Measurements from ENCODE around the gene ZC4H2. TPM values are rescaled to one million over a fixed set of nuclear protein-coding genes. Genes with fewer than 3 reads are reported as not detected.
"Not testable (repeated sequence)": the region's sequence is repeated elsewhere in the genome, so short reads cannot be mapped to it uniquely, and the experiment has no call there.

The ZC4H2 gene
- total and polyA plus RNA-seq, 4 donors, result 5.4 to 10.4 (median 8.4) TPM

DNA sequence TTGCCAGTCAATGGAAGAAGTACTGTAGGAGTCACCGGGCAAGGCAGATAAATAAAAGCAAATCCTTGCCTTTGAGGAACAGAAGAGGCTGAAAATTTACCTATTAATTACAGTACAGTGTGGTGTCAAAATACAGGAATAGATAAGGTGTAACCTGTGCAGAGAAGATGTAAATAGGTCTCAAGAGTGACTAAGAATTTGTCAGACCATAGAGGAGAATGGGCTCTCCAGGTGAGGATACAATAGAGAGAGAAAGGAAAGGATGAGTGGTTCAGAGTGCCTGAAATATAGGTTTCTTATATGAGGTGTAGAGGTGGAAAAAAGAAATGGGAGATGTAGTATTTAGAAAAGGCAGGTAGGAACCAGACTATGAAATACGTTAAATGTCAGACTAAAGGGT lies 801 bp upstream of the ZC4H2 start:
- no peaks in the 10 kb centered on the region for H3K4me1 ChIP-seq (ENCODE audit: control insufficient read depth in 1 of 2, insufficient read depth in 2 of 2, low read length in 2 of 2)
- H3K9me3 ChIP-seq (ENCODE audit: control insufficient read depth, low read length), result no peaks in the 10 kb centered on the region
- no peaks in the 10 kb centered on the region for H3K36me3 ChIP-seq (ENCODE audit: control insufficient read depth in 1 of 2, insufficient read depth in 2 of 2, low read length in 1 of 2)
- no peak overlapping the region for H3K27ac ChIP-seq (ENCODE audit: low read depth in 1 of 2, low read length in 2 of 2)
- H3K4me3 ChIP-seq (ENCODE audit: low read length in 2 of 2), result no peak overlapping the region
- WGBS, 2 donors, result 66 to 68% methylated on average over 2 of the region's 2 CpGs
- ATAC-seq (ENCODE audit: low FRiP score), result no peak
- no peaks in the 10 kb centered on the region for H3K27me3 ChIP-seq (ENCODE audit: control insufficient read depth in 1 of 2, insufficient read depth in 2 of 2, low read length in 1 of 2)
- no peak for DNase-seq
- intact Hi-C loops (cut with DNase I), result loop anchor here in 1 of 2 donors (5.0 kb wide), 1 partner anchor 55 kb away; the partner anchor contains the start of gene ZC3H12B

DNA sequence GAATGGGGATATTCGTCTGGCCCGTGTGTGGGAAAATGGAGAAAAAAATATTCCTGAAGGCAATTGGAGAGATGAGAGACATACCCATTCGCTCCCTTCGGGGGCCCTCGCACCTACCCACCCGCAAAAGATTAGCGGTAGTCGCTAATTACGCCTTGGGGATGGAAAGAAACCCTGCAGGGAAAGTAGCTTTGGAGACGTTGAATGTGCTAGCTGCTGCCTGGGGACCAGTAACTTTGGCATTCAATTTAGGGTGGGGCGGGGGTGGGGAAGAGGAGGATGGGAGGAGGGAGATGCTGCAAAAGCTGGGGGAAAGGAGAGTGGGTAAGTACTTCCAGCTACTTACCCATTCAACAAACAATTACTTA lies 407 bp upstream of the ZC4H2 start:
- H3K9me3 ChIP-seq (ENCODE audit: control insufficient read depth, low read length), result no peaks in the 10 kb centered on the region
- H3K36me3 ChIP-seq (ENCODE audit: control insufficient read depth in 1 of 2, insufficient read depth in 2 of 2, low read length in 1 of 2), result no peaks in the 10 kb centered on the region
- no peak overlapping the region for H3K27ac ChIP-seq (ENCODE audit: low read depth in 1 of 2, low read length in 2 of 2)
- H3K4me3 ChIP-seq (ENCODE audit: low read length in 2 of 2), result peak overlapping the region in 1 of 2 donors; percentile 86
- H3K4me1 ChIP-seq (ENCODE audit: control insufficient read depth in 1 of 2, insufficient read depth in 2 of 2, low read length in 2 of 2), result no peaks in the 10 kb centered on the region
- WGBS, 2 donors, result 3 to 22% methylated on average over 11 of the region's 11 CpGs
- no peaks in the 10 kb centered on the region for H3K27me3 ChIP-seq (ENCODE audit: control insufficient read depth in 1 of 2, insufficient read depth in 2 of 2, low read length in 1 of 2)
- ATAC-seq (ENCODE audit: low FRiP score) (no peak), DNase-seq (no peak)
- intact Hi-C loops (cut with DNase I), result loop anchor here in 1 of 2 donors (5.0 kb wide), 1 partner anchor 56 kb away; the partner anchor contains the start of gene ZC3H12B

DNA sequence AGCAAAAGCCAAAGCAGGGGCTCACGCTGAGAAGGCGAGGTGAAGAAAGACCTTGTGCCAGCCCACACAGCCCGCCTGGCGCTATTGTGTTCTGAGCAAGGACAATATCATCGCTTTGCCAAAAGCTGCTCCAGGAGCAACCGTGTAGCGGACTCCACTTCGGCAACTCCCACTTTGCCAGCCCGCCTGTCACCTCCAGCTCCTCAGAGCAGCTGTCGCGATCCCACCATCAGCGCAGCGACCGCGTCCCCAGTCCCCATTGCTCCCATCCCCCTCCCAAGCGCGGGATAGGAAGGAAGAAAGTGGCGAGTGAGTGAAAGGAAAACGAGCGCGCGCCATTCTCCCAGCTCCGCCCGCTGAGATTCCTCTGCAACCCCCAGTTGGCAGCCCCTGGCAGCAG lies 759 bp downstream of the ZC4H2 start:
- Histone ChIP-seq H3K36me3 (ENCODE audit: control insufficient read depth in 1 of 2, insufficient read depth in 2 of 2, low read length in 1 of 2) (no peaks in the 10 kb centered on the region), H3K4me3 (ENCODE audit: low read length in 2 of 2) (peak overlapping the region; percentile 82 to 86), H3K27ac (ENCODE audit: low read depth in 1 of 2, low read length in 2 of 2) (no peak overlapping the region), H3K27me3 (ENCODE audit: control insufficient read depth in 1 of 2, insufficient read depth in 2 of 2, low read length in 1 of 2) (no peaks in the 10 kb centered on the region), H3K9me3 (ENCODE audit: control insufficient read depth, low read length) (no peaks in the 10 kb centered on the region), H3K4me1 (ENCODE audit: control insufficient read depth in 1 of 2, insufficient read depth in 2 of 2, low read length in 2 of 2) (no peaks in the 10 kb centered on the region)
- intact Hi-C loops (cut with DNase I), result loop anchor here in 1 of 2 donors (5.0 kb wide), 1 partner anchor 57 kb away; the partner anchor contains the start of gene ZC3H12B
- DNase-seq, result peak; percentile 44 to 76
- WGBS, 2 donors, result 0 to 22% methylated on average over 24 of the region's 24 CpGs
- peak; percentile 43 for ATAC-seq (ENCODE audit: low FRiP score)

DNA sequence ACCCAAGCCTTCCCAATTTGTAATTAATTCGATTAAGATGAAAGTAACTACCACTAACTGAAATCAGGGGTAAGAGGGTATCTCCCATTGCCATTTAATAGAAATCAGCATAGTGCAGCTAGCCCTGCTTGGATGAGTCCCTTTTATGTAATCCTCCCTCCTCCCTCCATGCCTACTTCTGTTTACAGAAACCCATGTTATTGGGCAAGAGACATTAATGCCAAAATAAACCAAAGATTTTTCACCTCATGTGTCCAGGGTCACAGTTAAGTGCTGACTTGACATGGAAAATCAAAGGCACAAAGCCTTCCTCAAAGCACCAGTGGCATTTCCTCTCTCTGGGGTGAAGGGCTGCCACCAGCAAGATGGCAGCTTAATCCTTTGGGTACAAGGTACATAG lies 50.8 kb downstream of the ZC4H2 start:
- Histone ChIP-seq H3K4me1 (ENCODE audit: control insufficient read depth in 1 of 2, insufficient read depth in 2 of 2, low read length in 2 of 2) (no peaks in the 10 kb centered on the region), H3K27ac (ENCODE audit: low read depth in 1 of 2, low read length in 2 of 2) (no peak overlapping the region), H3K4me3 (ENCODE audit: low read length in 2 of 2) (no peak overlapping the region), H3K36me3 (ENCODE audit: control insufficient read depth in 1 of 2, insufficient read depth in 2 of 2, low read length in 1 of 2) (peaks cover 0 to 4% of the 10 kb centered on the region in 2 donors), H3K9me3 (ENCODE audit: control insufficient read depth, low read length) (peaks cover 2% of the 10 kb centered on the region), H3K27me3 (ENCODE audit: control insufficient read depth in 1 of 2, insufficient read depth in 2 of 2, low read length in 1 of 2) (no peaks in the 10 kb centered on the region)
- whole genome bisulfite sequencing, 2 donors, result 56 to 94% methylated on average over 1 of the region's 1 CpG
- DNase-seq, result no peak
- no peak for ATAC-seq (ENCODE audit: low FRiP score)
- intact Hi-C loops (cut with DNase I), result no loop called here

DNA sequence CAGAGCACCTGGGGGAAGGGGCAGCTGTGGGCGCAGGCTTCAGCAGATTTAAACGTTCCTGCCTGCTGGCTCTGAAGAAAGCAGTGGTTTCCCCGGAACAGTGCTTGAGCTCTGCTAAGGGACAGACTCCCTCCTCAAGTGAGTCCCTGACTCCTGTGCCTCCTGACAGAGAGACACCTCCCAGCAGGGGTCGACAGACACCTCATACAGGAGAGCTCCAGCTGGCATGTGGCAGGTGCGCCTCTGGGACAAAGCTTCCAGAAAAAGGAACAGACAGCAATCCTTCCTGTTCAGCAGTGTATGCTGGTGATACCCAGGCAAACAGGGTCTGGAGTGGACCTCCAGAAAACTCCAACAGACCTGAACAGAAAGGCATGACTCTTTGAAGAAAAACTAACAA lies 68.1 kb downstream of the ZC4H2 start:
- no peak overlapping the region for H3K4me3 ChIP-seq (ENCODE audit: low read length in 2 of 2)
- WGBS, 2 donors, result 75 to 91% methylated on average over 5 of the region's 5 CpGs
- no peak overlapping the region for H3K27ac ChIP-seq (ENCODE audit: low read depth in 1 of 2, low read length in 2 of 2)
- H3K4me1 ChIP-seq (ENCODE audit: control insufficient read depth in 1 of 2, insufficient read depth in 2 of 2, low read length in 2 of 2), result no peaks in the 10 kb centered on the region
- DNase-seq, result no peak
- H3K36me3 ChIP-seq (ENCODE audit: control insufficient read depth in 1 of 2, insufficient read depth in 2 of 2, low read length in 1 of 2), result no peaks in the 10 kb centered on the region
- no peak for ATAC-seq (ENCODE audit: low FRiP score)
- no peaks in the 10 kb centered on the region for H3K27me3 ChIP-seq (ENCODE audit: control insufficient read depth in 1 of 2, insufficient read depth in 2 of 2, low read length in 1 of 2)
- intact Hi-C loops (cut with DNase I), result no loop called here
- H3K9me3 ChIP-seq (ENCODE audit: control insufficient read depth, low read length), result no peaks in the 10 kb centered on the region

DNA sequence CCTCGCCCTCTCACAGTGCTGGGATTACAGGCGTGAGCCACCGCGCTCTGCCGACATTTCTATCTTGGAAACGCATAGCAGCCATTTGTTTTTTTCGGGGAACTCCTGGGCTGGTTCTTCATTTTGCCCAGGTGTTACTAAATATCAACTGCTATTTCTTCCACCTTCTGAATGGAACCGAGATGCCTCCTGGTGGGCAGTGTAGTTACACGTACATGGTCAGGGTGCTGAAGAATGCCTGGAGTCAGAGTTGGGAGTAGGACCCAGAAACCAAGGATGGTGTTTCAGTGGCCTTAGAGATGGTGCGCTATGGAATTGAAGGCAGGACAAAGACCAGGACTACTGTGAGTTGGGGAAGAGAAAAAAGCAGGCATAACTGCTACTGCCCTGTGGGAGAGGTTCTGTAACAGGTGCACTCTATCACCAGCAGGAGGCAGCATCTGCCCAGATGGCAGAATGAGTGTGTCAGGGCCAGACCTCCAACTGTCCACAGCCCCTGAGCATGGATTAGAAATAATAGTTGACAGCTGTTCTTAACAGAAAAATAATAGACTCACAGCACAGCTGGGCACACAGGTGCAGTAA lies 81.7 kb downstream of the ZC4H2 start:
- Histone ChIP-seq H3K27me3 (ENCODE audit: control insufficient read depth in 1 of 2, insufficient read depth in 2 of 2, low read length in 1 of 2) (no peaks in the 10 kb centered on the region), H3K36me3 (ENCODE audit: control insufficient read depth in 1 of 2, insufficient read depth in 2 of 2, low read length in 1 of 2) (no peaks in the 10 kb centered on the region), H3K4me1 (ENCODE audit: control insufficient read depth in 1 of 2, insufficient read depth in 2 of 2, low read length in 2 of 2) (no peaks in the 10 kb centered on the region), H3K4me3 (ENCODE audit: low read length in 2 of 2) (no peak overlapping the region), H3K9me3 (ENCODE audit: control insufficient read depth, low read length) (peaks cover 2% of the 10 kb centered on the region), H3K27ac (ENCODE audit: low read depth in 1 of 2, low read length in 2 of 2) (no peak overlapping the region)
- intact Hi-C loops (cut with DNase I), result loop anchor here in 1 of 2 donors (10.0 kb wide), 1 partner anchor 60 kb away; no protein-coding TSS in a partner anchor
- DNase-seq, result no peak
- WGBS, 2 donors, result 73 to 78% methylated on average over 10 of the region's 10 CpGs
- ATAC-seq (ENCODE audit: low FRiP score), result no peak

DNA sequence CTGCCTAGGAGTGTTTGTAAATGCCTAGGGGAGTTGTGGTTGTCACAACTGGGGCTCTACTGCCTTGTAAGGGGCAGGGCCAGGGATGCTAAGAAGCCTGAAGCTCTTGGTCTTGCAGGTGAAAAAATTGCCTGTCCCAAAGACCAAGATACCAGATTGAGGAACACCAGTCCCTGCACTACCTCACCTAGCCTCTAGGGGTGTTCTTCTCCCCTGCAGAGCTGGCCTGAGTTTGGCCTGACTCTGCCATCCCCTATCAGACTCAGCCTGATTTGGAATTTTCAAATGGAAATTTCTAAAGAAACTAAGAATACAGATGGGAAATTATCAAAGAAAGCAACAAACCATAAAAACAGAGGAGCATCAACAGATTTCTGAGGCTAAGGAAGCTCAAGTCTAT lies 90.4 kb downstream of the ZC4H2 start:
- no peak overlapping the region for H3K4me3 ChIP-seq (ENCODE audit: low read length in 2 of 2)
- no peak for ATAC-seq (ENCODE audit: low FRiP score)
- H3K9me3 ChIP-seq (ENCODE audit: control insufficient read depth, low read length), result no peaks in the 10 kb centered on the region
- H3K4me1 ChIP-seq (ENCODE audit: control insufficient read depth in 1 of 2, insufficient read depth in 2 of 2, low read length in 2 of 2), result no peaks in the 10 kb centered on the region
- intact Hi-C loops (cut with DNase I), result no loop called here
- no peaks in the 10 kb centered on the region for H3K27me3 ChIP-seq (ENCODE audit: control insufficient read depth in 1 of 2, insufficient read depth in 2 of 2, low read length in 1 of 2)
- no peaks in the 10 kb centered on the region for H3K36me3 ChIP-seq (ENCODE audit: control insufficient read depth in 1 of 2, insufficient read depth in 2 of 2, low read length in 1 of 2)
- DNase-seq, result no peak
- no peak overlapping the region for H3K27ac ChIP-seq (ENCODE audit: low read depth in 1 of 2, low read length in 2 of 2)

DNA sequence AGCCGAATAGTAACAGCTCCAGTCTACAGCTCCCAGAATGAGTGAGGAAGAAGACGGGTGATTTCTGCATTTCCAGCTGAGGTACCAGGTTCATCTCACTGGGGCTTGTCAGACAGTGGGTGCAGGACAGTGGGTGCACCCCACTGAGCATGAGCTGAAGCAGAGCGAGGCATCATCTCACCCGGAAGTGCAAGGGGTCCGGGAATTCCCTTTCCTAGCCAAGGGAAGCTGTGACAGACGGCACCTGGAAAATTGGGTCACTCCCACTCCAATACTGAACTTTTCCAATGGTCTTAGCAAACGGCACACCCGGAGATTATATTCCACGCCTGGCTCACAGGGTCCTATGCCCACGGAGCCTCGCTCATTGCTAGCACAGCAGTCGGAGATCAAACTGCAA lies 97.5 kb downstream of the ZC4H2 start:
- ATAC-seq (ENCODE audit: low FRiP score); DNase-seq; intact Hi-C loops (cut with DNase I); H3K27ac ChIP-seq (ENCODE audit: low read depth in 1 of 2, low read length in 2 of 2); H3K4me3 ChIP-seq (ENCODE audit: low read length in 2 of 2); H3K27me3 ChIP-seq (ENCODE audit: control insufficient read depth in 1 of 2, insufficient read depth in 2 of 2, low read length in 1 of 2); H3K9me3 ChIP-seq (ENCODE audit: control insufficient read depth, low read length); H3K4me1 ChIP-seq (ENCODE audit: control insufficient read depth in 1 of 2, insufficient read depth in 2 of 2, low read length in 2 of 2); H3K36me3 ChIP-seq (ENCODE audit: control insufficient read depth in 1 of 2, insufficient read depth in 2 of 2, low read length in 1 of 2): not testable (repeated sequence)
- 86 to 92% methylated on average over 12 of the region's 12 CpGs for WGBS, 2 donors

DNA sequence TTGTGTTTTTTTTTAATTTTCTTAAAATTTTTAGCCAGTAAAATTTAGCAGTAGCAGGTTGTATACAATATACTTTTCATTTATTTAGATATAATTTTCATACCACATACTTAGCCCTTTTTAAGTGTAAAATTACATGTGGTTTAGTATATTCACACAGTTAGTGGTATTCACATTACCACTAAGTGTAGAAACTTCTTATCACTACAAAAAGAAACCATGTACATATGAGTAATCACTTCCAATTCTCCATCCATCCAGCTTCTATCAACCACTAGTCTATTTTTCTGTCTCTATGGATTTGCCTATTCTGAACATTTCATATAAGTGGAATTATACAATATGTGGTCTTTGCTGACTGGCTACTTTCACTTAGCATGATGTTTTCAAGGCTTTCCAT lies 109.0 kb downstream of the ZC4H2 start:
- DNase-seq, result no peak
- no peak for ATAC-seq (ENCODE audit: low FRiP score)
- Histone ChIP-seq H3K36me3 (ENCODE audit: control insufficient read depth in 1 of 2, insufficient read depth in 2 of 2, low read length in 1 of 2) (no peaks in the 10 kb centered on the region), H3K27ac (ENCODE audit: low read depth in 1 of 2, low read length in 2 of 2) (no peak overlapping the region), H3K4me3 (ENCODE audit: low read length in 2 of 2) (no peak overlapping the region), H3K4me1 (ENCODE audit: control insufficient read depth in 1 of 2, insufficient read depth in 2 of 2, low read length in 2 of 2) (no peaks in the 10 kb centered on the region), H3K9me3 (ENCODE audit: control insufficient read depth, low read length) (no peaks in the 10 kb centered on the region), H3K27me3 (ENCODE audit: control insufficient read depth in 1 of 2, insufficient read depth in 2 of 2, low read length in 1 of 2) (no peaks in the 10 kb centered on the region)
- intact Hi-C loops (cut with DNase I), result no loop called here
